ENCODE results near the gene SLC24A3.

SLC24A3 gene

DNA sequence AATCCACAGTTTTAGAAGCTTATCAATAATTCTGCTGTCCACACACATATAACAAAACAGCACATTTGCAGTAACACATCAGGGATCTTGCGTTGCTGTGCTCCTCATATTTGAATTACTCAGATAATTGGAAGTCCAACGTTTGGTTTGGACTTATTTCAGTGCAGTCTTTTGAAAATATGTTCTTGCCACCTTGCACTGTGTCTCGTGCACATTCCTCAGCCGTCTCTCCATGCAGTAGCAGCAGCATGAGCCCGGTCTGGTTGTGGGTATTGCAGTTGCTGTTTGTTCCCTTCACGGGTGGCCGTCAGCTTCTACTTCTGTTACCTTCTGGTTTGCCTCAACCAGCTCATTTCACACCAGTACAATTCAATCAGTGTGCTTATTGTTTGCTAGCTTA is 215.5 kb downstream of the SLC24A3 start:
- DNase-seq (ENCODE audit: extremely low read depth, low read depth): no peak
- no peak overlapping the region for H3K4me3 ChIP-seq (replicated peaks; ENCODE audit: low read depth, low read length)
- TF ChIP-seq, protein P1, sequence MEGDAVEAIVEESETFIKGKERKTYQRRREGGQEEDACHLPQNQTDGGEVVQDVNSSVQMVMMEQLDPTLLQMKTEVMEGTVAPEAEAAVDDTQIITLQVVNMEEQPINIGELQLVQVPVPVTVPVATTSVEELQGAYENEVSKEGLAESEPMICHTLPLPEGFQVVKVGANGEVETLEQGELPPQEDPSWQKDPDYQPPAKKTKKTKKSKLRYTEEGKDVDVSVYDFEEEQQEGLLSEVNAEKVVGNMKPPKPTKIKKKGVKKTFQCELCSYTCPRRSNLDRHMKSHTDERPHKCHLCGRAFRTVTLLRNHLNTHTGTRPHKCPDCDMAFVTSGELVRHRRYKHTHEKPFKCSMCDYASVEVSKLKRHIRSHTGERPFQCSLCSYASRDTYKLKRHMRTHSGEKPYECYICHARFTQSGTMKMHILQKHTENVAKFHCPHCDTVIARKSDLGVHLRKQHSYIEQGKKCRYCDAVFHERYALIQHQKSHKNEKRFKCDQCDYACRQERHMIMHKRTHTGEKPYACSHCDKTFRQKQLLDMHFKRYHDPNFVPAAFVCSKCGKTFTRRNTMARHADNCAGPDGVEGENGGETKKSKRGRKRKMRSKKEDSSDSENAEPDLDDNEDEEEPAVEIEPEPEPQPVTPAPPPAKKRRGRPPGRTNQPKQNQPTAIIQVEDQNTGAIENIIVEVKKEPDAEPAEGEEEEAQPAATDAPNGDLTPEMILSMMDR (IDR thresholded peaks at IDR 0.05; ENCODE audit: low read depth, low read length, missing control alignments): no peak

DNA sequence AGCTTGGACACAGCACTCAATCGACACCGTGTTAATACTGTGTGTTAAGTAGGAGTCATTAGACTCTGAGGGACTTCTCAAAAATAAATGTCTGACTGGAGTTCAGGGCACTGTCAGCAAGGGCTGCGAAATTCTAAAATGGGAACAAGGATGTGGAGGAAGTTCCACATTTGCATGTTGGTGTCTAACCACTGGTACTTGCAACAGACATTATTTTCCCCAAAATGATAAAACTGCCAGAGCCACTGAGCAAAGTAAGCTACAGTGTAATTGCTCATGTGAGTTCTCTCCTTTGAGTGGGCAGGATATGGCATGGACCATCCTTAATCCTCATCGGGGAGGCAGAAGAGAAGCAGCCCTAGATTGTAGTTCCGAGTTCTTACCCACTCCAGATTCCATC is 215.9 kb downstream of the SLC24A3 start:
- TF ChIP-seq, protein P1 (IDR thresholded peaks at IDR 0.05; ENCODE audit: low read depth, low read length, missing control alignments): no peak
- no peak overlapping the region for H3K4me3 ChIP-seq (replicated peaks; ENCODE audit: low read depth, low read length)
- no peak for DNase-seq (ENCODE audit: extremely low read depth, low read depth)

DNA sequence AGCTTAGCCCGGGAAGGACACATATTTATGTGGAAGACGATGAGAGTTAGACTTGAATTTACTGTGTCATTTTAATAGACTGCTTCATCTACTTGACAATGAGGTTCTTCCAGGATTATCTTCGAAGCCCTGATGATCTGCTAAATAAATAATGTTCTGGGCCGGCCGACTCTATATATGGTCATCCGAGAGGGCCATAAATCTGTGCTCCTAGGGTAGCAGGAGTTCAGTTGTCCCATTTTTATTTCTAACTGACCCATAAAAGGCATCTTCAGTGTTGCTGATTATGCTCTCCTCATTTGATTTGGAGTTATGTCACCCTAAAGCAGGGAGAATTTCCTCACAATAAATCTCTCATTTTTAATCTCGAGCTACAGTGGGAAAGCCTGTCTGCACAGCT is 217.1 kb downstream of the SLC24A3 start:
- no peak overlapping the region for H3K4me3 ChIP-seq (replicated peaks; ENCODE audit: low read depth, low read length)
- DNase-seq (ENCODE audit: extremely low read depth, low read depth): no peak
- TF ChIP-seq, protein P1 (IDR thresholded peaks at IDR 0.05; ENCODE audit: low read depth, low read length, missing control alignments): no peak

DNA sequence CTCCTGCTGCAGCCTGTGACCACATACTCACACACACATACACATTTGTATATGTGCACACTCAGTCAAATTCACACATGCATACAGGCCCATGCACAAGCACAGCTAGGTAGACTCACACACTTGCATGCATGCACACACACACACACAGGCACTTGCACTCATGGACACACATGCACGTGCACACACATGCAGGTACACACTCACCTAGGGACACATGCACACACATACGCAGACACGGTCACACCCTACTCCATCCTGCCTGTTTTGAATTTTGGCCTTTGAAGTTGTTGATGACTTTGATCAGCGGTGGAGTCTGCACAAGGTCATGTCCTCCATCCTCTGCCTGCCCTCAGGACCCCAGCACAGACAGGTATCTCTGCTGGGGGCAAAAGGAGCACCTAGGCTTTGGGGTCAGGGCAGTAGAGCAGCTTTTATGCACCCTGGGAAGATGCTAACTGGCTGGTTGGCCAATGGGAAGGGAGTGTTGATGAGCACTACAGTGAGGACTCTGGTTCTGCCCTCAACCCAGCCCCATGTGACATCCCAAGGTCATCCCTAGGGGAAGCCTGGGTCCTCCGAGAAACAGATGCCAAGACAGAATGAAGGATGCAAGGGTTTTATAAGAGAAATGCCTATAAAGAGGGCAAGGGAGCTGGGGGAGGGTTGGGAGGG is 218.3 kb downstream of the SLC24A3 start:
- TF ChIP-seq, protein P1 (IDR thresholded peaks at IDR 0.05; ENCODE audit: low read depth, low read length, missing control alignments): no peak
- H3K4me3 ChIP-seq (replicated peaks; ENCODE audit: low read depth, low read length): no peak overlapping the region
- DNase-seq (ENCODE audit: extremely low read depth, low read depth): no peak

DNA sequence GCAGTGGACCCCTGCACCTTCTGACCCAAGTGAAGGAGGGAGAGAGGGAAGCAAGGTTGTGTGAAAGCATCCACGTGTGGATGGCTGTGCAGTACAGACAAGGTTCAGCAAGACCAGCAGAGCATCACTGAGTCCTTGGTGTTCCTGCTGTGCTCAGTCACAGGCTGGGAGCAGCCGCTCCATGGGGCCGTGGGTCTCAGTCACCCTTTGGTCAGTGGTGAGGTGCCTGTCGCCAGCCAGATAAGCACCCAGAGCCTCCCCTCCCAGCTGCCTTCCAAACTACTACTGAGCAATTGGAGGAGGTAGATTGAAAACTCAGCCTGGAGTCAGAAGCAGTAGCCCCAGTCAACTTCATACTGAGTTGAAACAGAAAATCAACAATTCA is 218.9 kb downstream of the SLC24A3 start:
- H3K4me3 ChIP-seq (replicated peaks; ENCODE audit: low read depth, low read length): no peak overlapping the region
- TF ChIP-seq, protein P1 (IDR thresholded peaks at IDR 0.05; ENCODE audit: low read depth, low read length, missing control alignments): no peak
- DNase-seq (ENCODE audit: extremely low read depth, low read depth): no peak

DNA sequence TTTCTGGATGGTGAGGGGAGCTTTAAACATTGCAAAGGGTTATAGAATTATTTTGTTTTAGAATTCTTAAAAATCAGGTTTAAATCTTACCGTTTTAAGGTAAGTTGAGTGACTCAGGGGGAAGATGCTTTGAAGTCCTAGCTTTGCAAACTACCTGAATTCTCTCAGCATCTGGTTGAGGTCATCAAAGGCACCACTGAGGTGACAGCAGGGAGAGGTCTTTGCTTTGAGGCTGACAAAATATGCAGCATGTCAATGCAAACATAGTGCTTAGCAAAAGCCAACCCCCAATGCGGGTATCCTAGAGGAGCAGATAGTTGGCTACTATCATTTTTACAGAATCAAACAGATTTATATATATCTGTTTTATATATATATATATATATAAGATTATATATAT is 219.5 kb downstream of the SLC24A3 start:
- no peak for DNase-seq (ENCODE audit: extremely low read depth, low read depth)
- H3K4me3 ChIP-seq (replicated peaks; ENCODE audit: low read depth, low read length): no peak overlapping the region
- TF ChIP-seq, protein P1 (IDR thresholded peaks at IDR 0.05; ENCODE audit: low read depth, low read length, missing control alignments): no peak
